KMS-11 (cell line): ENCODE measurements around the gene LCP2.

Source experiments
- H2AFZ ChIP-seq: fragments of 200-600 bp; sonication (generic); 2 replicates; pipeline ENCODE4 v1.6.1; 2016; ENCODE audit warnings: antibody characterized with exemption, mixed run types, low read depth
- H3K27ac ChIP-seq: fragments of 200-600 bp; sonication (generic); 2 replicates; pipeline ENCODE4 v1.6.1; 2016; ENCODE audit warnings: mild to moderate bottlenecking, mixed run types
- H3K27me3 ChIP-seq: fragments of 200-600 bp; sonication (generic); 2 replicates; pipeline ENCODE4 v1.6.1; 2017; ENCODE audit warnings: mild to moderate bottlenecking, low read depth, mixed run types, moderate library complexity; ENCODE audit not compliant: insufficient read depth
- H3K36me3 ChIP-seq: fragments of 200-600 bp; sonication (generic); 2 replicates; pipeline ENCODE4 v1.6.1; 2017; ENCODE audit warnings: mild to moderate bottlenecking, mixed run types; ENCODE audit not compliant: insufficient read depth
- H3K4me1 ChIP-seq: fragments of 200-600 bp; sonication (generic); 2 replicates; pipeline ENCODE4 v1.6.1; 2016; ENCODE audit warnings: mild to moderate bottlenecking, low read depth, mixed run types; ENCODE audit not compliant: poor library complexity, severe bottlenecking
- H3K4me2 ChIP-seq: fragments of 200-600 bp; sonication (generic); 2 replicates; pipeline ENCODE4 v1.7.0; 2016; ENCODE audit warnings: mild to moderate bottlenecking, mixed run types
- H3K4me3 ChIP-seq: fragments of 200-600 bp; sonication (generic); IDR thresholded peaks from 2 replicates; pipeline ENCODE4 v1.6.1; 2017; ENCODE audit warnings: low read depth, low read length, mixed read lengths; ENCODE audit not compliant: insufficient read depth
- H3K79me2 ChIP-seq: fragments of 200-600 bp; sonication (generic); 2 replicates; pipeline ENCODE4 v1.6.1; 2016; ENCODE audit warnings: low read depth, mixed run types; ENCODE audit not compliant: insufficient read depth
- H3K9ac ChIP-seq: fragments of 200-600 bp; sonication (generic); 2 replicates; pipeline ENCODE4 v1.6.1; 2016; ENCODE audit warnings: mild to moderate bottlenecking, mixed run types
- H4K20me1 ChIP-seq: fragments of 200-600 bp; sonication (generic); 2 replicates; pipeline ENCODE4 v1.6.1; 2016; ENCODE audit warnings: mild to moderate bottlenecking, mixed run types; ENCODE audit not compliant: insufficient read depth
- CTCF ChIP-seq: fragments of 200-600 bp; sonication (generic); conservative IDR thresholded peaks from 2 replicates; pipeline ENCODE4 v1.6.1; 2017; ENCODE audit warnings: low read depth, mild to moderate bottlenecking, antibody characterized with exemption, low read length, moderate library complexity, mixed read lengths

Gene LCP2

GRCh38 chr5:170305016-170305645 lies 7.6 kb upstream of the LCP2 start:
- Histone ChIP-seq H3K4me3 (no peak overlapping the region), H3K36me3 (no peaks in the 10 kb centered on the region), H3K27ac (no peak overlapping the region), H3K4me2 (no peak overlapping the region), H3K79me2 (no peaks in the 10 kb centered on the region), H3K27me3 (no peaks in the 10 kb centered on the region), H3K9ac (no peak overlapping the region), H2AFZ (no peak overlapping the region), H3K4me1 (no peaks in the 10 kb centered on the region), H4K20me1 (no peaks in the 10 kb centered on the region)
- TF ChIP-seq CTCF, result no peak

GRCh38 chr5:170303549-170303948 lies 6.0 kb upstream of the LCP2 start:
- Histone ChIP-seq H3K36me3 (no peaks in the 10 kb centered on the region), H3K27ac (no peak overlapping the region), H3K4me3 (no peak overlapping the region), H3K4me2 (no peak overlapping the region), H3K4me1 (no peaks in the 10 kb centered on the region), H3K9ac (no peak overlapping the region), H3K79me2 (no peaks in the 10 kb centered on the region), H3K27me3 (no peaks in the 10 kb centered on the region), H2AFZ (no peak overlapping the region), H4K20me1 (no peaks in the 10 kb centered on the region)
- no peak for TF ChIP-seq CTCF

GRCh38 chr5:170302653-170303501 lies 5.3 kb upstream of the LCP2 start:
- Histone ChIP-seq H3K79me2 (no peaks in the 10 kb centered on the region), H2AFZ (no peak overlapping the region), H4K20me1 (no peaks in the 10 kb centered on the region), H3K27ac (no peak overlapping the region), H3K4me2 (no peak overlapping the region), H3K4me3 (no peak overlapping the region), H3K36me3 (no peaks in the 10 kb centered on the region), H3K27me3 (no peaks in the 10 kb centered on the region), H3K4me1 (no peaks in the 10 kb centered on the region), H3K9ac (no peak overlapping the region)
- TF ChIP-seq CTCF, result no peak

GRCh38 chr5:170301981-170302652 lies 4.5 kb upstream of the LCP2 start:
- Histone ChIP-seq H3K4me1 (no peaks in the 10 kb centered on the region), H3K27ac (no peak overlapping the region), H3K4me2 (no peak overlapping the region), H3K36me3 (no peaks in the 10 kb centered on the region), H2AFZ (no peak overlapping the region), H3K9ac (no peak overlapping the region), H3K4me3 (no peak overlapping the region), H4K20me1 (no peaks in the 10 kb centered on the region), H3K79me2 (no peaks in the 10 kb centered on the region), H3K27me3 (no peaks in the 10 kb centered on the region)
- TF ChIP-seq CTCF, result no peak
